Islet of Langerhans (tissue), 1 donor: Measurements from ENCODE around the gene UBAP2.
A peak's percentile ranks its signal among the peaks of the same experiment; 100 is the strongest.

Experiments used
- FAIRE-seq: peaks from one replicate; lab custom pipeline; 2011; peaks lifted over from hg19 to GRCh38; lab: Jason Lieb, UNC

The UBAP2 gene, protein sequence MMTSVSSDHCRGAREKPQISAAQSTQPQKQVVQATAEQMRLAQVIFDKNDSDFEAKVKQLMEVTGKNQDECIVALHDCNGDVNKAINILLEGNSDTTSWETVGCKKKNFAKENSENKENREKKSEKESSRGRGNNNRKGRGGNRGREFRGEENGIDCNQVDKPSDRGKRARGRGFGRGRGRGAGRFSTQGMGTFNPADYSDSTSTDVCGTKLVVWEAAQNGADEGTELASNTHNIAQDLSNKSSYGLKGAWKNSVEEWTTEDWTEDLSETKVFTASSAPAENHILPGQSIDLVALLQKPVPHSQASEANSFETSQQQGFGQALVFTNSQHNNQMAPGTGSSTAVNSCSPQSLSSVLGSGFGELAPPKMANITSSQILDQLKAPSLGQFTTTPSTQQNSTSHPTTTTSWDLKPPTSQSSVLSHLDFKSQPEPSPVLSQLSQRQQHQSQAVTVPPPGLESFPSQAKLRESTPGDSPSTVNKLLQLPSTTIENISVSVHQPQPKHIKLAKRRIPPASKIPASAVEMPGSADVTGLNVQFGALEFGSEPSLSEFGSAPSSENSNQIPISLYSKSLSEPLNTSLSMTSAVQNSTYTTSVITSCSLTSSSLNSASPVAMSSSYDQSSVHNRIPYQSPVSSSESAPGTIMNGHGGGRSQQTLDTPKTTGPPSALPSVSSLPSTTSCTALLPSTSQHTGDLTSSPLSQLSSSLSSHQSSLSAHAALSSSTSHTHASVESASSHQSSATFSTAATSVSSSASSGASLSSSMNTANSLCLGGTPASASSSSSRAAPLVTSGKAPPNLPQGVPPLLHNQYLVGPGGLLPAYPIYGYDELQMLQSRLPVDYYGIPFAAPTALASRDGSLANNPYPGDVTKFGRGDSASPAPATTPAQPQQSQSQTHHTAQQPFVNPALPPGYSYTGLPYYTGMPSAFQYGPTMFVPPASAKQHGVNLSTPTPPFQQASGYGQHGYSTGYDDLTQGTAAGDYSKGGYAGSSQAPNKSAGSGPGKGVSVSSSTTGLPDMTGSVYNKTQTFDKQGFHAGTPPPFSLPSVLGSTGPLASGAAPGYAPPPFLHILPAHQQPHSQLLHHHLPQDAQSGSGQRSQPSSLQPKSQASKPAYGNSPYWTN

DNA sequence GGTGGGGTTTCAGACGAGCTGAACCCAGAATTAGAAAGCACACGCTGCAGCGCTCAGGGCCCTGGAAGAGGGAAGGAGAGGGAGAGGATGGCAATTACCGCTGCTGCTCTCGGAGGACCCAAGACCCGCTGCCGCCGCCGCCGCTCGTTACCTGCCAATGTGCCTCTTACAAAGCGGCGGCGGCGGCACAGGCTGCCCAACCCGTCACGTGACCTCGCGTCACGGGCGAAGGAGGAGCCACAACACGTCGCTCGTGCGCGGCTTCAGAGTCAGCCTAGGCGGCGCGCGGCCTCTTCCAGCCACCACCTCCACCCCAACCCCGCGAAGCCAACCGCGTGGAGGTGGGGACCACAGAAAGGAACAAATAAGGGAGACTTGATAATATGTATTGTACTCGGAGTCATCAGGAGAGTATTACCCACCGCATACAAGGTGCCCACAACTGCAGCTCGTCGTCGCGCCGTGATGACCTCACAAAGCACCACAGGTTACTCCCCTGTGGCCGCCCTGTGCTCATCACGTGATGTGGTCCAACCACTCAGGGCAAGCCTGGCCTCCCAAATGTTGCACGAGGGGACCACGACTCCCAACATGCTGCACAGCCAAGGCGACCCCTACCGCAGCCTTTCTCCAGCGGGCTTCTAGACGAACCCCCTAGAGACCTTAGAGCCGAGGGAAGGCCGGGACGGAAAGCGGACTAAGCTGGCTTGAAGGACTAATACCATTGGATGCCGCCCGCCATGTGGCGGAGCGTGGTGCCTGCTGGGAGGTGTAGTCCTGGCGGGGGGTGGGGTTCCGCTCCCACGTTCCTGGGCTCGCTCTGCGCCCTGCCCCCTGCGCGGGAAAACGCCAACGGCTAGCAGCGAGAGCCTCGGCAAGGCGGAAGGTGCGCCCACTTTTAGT lies at the start of gene UBAP2:
TSS of gene UBAP2 (minus strand) at position 161 of the 903 bp plus-strand sequence. CDS start 31,739 bp downstream, outside the sequence.
- FAIRE-seq = no peak

DNA sequence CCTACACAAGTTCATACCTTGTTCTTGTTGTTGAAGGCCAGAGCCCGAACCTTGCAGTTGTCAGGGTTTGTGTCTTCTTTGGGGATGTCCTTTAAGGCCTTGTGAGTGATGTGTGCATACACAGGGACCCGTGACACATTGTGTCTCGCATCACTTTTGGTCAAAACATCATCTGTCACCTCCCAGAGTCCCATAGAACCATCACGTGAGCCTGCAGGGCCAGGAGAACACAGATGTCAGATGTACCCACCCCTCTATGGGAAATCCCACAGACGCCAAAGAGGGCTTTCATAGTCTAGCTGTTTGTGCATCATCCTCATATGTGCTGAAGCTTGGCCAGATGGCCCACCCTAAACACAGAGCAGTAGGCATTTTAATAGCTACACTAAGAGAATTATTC lies 49.6 kb upstream of the UBAP2 start:
- FAIRE-seq = no peak

- FAIRE-seq = no peak
These were observed 49.2 kb upstream of the UBAP2 start for GRCh38 chr9:34097865-34098264.

GRCh38 chr9:34096751-34097150 lies 48.1 kb upstream of the UBAP2 start:
- no peak for FAIRE-seq

DNA sequence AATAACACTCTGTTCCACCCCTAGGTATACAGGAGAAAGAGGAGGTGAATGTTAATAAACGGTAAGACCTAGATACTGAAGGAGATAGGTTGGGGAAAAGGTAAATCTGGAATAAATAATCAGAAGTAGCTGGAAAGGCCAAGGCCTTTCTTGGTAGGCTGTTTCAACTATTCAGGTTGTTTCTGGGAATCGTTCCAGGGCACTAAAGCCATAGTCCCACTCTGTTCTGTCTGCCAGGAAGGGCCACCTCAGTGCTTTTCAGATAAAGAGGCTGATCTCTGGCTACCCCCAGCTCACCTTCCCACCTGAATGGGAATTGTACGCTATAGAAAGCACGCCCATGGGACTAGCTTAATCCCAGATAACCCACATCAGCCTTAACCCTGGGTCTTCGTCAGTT lies 44.9 kb upstream of the UBAP2 start:
- FAIRE-seq = no peak

DNA sequence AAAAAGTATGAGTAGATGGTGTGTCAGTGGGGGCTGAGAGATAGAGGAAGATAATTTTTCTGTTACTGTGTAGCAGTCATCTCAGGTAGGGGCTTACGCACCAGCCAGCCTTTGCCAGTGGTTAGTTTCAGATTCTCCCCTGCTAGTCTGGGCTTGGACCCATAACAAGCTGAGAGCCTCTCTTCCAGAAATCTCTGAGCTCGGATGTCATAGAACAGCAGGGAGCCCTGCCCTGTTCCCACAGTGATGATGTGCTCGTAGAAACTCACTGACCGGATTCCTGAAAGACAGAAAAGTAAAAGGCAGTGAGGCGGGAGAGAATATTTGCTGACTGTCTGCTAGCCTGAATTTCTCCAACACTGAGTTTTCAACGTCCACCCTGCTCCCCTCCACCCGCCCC lies 40.6 kb upstream of the UBAP2 start:
- no peak for FAIRE-seq

DNA sequence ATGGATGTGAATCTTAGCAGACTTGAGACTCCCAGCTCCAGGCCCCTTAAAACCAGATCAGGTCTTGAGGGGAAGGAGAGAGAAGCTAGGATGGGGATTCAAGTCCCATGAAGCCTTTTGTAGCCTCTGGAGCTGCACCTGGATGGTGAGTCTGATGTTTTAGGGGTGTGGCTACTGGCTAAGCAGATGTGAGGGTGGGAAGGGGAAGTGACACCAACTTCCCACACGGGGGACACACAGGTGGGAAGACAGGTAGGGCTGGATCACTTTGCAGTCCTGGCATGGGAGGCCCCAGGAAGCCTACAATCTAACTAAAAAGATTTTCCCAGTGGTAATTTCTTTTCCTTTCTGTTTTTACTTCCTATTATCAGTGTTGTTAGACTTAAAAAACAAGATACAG lies 38.7 kb upstream of the UBAP2 start:
- FAIRE-seq = no peak

DNA sequence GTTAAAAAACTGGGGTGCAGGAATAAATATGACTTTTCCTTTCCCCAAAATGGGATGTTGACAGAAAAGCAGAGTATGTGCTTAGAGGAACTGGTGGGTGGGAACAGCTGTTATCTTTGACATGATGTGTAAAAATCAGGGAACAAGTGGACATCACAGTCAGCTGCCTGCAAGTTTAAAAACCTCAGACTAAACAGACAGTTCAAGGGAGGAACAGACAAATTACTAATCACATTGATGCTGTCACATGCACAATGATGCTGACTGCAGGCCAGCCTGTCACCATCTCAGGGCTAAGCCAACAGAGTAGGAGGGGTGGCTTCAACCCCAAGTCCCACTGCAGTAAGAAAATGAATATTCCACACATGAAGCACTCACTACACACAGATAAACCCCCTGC lies 38.2 kb upstream of the UBAP2 start:
- no peak for FAIRE-seq

- FAIRE-seq = no peak
These were observed 37.2 kb upstream of the UBAP2 start for GRCh38 chr9:34085581-34086500.

- no peak for FAIRE-seq
These were observed 35.9 kb upstream of the UBAP2 start for GRCh38 chr9:34084562-34084961.

- no peak for FAIRE-seq
These were observed 30.5 kb upstream of the UBAP2 start for GRCh38 chr9:34079181-34079580.

GRCh38 chr9:34072868-34073590 lies 24.3 kb upstream of the UBAP2 start:
- FAIRE-seq = peak; percentile 51

DNA sequence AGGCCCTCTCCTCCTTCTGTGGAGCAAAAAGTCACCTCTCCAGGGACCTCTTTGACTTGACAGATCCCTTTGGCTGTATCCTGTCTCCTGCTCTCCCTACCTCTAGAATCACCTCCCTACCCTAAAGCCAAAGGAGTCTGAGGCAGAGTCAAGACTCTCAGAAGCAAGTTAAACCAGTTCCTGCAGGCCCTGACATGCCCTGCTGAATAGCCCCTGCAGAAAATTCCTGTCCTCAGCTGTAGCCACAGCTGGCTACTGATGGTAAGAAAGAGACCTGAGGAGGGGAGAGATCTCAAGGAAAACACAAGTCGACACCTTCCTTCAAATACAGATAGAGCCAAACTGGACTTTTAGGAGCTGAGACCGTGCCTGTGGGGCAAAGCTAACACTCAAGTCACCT lies 23.7 kb upstream of the UBAP2 start:
- no peak for FAIRE-seq

DNA sequence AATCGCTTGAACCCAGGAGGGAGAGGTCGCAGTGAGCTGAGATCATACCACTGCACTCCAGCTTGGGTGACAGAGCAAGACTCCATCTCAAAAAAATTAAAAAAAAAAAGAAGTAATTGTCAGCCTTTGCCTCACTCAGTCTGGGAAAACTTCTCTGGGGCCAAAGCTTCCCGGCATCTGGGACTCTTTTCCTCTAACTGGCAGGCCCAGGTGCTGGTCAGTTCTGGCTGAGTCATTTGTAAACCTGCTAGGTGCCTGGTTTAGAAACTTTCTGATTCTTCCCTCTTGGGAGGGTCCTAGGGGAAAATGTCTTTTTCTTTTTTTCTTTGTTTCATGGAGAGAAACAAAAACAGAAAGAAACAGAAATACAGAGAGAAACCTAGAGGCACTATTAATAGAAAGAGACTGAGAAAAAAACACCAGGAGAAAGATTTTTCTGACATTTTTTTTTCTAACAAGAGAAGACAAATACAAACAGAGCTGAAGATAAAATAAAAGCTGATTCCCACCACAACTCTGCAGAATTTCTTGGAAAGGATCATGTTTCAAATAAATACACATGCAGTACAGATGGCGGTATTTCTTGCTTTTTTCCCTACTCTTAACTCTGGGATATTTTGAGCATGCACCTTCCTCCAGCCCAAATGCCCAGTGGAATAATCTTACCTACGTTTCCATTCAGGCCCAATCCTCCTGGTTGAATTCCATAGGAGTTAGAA lies 22.1 kb upstream of the UBAP2 start:
- FAIRE-seq = no peak

GRCh38 chr9:34069831-34070230 lies 21.1 kb upstream of the UBAP2 start:
- no peak for FAIRE-seq

DNA sequence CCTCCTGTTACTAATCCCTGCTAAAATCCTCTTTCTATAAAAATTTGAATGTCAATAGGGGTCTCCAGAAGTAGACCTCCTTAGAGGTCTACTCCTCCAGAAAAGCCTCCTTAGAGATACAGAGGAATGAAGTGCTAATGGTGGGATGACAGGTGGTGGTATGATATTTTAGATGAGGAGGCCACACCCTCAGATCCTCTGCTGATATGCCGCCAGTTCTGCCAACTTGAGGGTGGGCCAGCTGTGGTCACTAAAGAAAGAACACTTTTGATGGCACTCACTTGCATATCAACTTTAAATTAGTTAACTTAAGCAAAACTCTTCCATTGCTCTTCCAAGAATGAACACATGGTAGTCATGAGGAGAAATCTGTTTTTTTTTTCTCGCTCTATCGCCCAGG lies 16.9 kb upstream of the UBAP2 start:
- FAIRE-seq = no peak

GRCh38 chr9:34059954-34060353 lies 11.3 kb upstream of the UBAP2 start:
- no peak for FAIRE-seq

- FAIRE-seq = no peak
These were observed 10.6 kb upstream of the UBAP2 start for GRCh38 chr9:34059281-34059680.

DNA sequence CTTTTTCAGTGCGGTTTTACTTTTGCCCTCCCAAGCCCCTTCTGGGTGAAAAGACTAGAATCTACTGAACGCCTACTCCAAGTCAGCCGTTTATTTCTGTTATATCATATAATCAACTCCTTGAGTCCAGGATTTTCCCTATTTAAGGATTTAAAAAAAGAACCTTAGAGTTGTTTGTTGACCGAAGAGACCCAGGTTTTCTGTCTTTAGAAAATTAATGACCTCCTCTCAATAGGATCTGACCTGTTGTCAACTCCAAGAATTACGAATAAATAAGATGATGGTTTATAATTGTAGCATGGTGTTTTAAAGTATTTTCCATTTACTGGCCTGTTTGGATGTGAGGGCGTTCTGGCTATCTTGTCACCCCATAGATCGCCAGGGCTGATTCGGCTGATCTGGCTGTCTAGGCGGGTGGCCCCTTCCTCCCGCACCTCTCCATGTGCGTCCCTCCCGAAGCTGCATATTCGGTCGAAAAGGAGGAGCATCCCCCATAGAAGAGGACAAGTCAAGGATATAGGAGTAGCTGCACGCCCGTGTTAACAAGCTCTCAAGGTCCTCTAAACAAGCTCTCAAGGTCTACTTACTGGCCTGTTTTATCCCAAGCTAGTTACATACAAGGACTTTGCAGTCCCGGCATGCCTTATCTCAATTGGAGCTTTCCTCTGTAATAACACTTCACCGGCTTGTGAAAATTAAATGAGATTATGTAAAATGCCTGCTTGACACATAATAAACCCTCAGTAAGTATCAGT lies 1.1 kb upstream of the UBAP2 start:
- no peak for FAIRE-seq
